Tongue (tissue), 2 donors: Measurements from ENCODE around the gene ZBP1. TPM values are rescaled to one million over a fixed set of nuclear protein-coding genes. Genes with fewer than 3 reads are reported as not detected.
A peak's percentile ranks its signal among the peaks of the same experiment; 100 is the strongest.

Source experiments
- DNase-seq: peaks from one replicate; pipeline ENCODE4 v3.0.0-alpha.2; 2015
- total RNA-seq: library from RNA; depleted of rRNA; stranded (reverse); fragments of >200 nt; gene quantifications from one replicate; pipeline ENCODE4 v1.2.3, GENCODE V29; 2014

Gene ZBP1
- total RNA-seq, 1 donor from 2014 or later: 0.10 TPM

DNA sequence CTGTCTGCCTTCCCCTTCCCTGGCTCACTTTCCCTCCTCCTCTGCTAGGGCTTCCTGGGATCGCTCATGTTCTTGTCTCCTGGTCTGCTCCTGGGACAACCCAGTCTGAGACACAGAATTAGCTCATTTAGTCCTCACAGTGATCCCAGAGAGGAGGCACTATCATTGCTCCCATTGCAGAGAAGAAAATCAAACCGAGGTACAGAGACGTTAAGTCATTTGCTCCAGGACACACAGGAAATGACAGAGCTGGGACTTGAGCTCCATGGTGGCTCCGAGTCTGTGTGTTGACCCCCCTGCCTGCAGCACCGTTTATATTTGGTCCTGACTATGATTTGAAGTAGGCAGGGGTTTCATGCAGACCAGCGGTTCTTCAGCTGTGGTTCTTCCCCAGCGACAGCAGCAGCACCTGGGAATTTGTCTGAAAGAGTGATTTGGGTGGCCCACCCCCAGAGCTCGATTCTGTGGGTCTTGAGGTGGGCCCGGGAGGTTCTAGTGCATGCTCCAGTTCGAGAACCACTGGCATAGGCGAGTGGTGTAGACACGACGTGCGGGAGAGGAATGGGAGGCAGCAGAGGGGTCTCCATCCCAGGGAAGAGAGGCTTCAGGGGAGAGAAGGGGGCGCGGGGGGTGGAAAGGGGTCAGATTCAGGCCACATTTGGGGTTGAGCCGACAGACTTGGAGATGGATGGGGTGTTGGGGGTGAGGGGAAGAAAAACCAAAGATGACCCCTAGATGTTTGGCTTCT, 34.6 kb downstream of the ZBP1 start:
- no peak for DNase-seq

DNA sequence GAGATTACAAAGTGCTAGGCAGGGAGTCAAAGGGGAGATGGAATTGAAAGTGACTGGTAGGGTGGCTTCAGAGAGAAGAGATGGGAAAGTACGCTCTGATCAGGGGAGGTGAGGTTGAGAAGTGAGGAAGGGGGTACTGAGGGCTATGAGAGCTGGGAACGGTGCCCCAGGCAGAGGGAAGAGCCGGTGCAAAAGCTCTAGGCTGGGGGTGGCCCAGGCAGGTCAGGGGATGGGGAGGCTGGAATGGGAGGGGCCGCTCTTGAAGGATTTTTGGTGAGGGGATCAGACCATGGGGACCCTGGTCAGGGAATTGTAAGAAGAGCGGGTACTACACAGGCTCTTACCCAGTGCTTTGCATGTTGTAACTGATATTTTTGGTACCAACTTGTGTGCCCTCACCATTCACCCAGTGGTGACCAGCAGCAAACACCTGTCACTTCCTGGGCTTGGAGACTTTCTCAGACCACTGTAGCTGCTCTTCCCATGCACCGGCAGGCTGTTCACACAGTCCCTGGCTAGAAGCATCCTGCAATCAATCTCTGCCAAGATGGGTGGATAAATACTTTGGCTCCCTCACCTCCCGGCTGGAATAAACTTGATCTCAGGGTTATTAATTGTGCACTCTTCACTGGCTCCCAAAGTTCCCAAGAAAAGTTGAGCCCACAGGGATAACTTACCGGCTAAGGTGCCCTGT, 35.3 kb downstream of the ZBP1 start:
- DNase-seq: peak; percentile 66

DNA sequence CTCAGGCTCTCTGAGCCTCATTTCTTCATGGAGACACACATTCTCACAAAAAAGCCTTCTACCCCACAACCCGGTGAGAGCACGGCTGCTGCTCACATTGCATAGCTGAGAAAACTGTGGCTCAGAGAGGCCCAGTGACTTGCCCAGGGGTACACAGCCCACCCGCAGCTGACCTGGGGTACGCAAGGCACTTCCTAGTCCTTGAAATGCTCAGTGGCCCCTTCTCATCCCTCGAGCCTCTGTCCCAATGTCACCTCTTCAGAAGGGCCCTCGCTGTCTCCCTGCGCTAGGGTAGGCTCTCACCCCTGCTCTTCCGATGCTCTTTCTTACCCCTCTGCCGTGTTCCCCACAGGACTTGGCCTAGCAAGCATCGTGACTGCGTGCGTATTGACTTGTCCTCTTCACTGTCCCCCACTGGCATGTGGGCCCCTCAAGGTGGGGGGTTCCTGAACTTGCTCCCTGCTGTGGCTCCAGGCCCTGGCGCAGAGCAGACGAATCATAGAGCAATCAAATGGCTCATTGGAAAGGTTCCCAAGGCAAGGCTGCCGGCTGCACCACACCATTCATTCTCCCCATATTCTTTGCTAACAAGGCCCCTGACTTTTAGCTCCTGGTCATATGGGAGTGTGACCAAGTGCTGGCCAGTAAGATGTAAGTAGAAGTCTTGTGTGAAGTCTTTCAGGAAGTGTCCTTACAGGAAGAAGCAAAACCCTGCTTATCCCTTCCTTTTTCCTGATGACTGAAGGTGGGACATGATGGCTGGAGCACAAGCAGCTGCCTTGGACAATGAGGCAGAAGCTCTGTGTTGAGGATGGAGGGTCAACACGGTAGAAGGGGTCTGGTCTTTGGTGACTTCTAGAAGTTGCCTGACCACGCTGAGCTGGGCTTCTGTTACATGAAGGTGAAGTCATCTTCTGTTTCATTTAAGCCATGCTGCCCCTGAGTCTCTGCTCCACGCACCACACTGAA, 36.7 kb downstream of the ZBP1 start:
- no peak for DNase-seq

DNA sequence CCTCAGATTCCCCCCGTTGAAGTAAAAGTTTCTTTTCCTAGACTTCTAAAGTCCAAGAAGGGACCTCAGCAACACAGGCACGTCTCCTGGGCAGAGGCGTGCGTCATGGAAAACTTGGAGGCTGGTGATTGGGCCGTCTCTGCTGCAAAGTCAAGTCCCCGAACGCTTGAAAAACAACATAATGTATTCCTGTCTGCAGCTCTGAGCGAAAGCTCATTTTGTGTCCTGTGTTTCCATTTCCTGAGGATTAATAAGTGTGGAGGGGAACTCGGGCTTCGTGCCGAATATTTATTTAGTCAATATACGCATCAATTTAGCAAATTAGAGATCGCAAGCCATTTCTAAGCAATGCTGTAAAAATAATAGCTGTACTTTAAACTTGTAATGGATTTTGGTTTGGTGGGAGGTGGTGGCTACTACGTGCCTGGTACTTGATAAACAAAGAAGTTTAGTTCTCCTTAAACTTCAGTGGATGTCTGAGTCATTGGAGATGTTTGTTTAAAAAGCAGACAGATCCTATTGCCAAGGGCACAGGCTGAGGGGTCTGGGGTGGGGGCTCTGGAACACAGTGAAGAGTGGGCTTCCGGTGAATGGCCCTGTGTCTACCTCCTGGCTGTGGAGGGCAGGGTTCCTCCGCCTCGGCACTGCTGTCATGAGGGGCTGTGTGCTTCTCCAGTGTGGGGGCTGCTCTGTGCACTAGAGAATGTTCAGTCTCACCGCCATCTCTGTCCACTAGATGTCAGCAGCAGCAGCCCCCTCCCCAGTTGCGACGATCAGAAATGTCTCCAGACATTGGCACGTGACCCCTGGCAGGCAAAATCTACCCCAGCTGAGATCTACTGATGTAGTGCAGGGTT, 37.6 kb downstream of the ZBP1 start:
- DNase-seq: peak; percentile 88

DNA sequence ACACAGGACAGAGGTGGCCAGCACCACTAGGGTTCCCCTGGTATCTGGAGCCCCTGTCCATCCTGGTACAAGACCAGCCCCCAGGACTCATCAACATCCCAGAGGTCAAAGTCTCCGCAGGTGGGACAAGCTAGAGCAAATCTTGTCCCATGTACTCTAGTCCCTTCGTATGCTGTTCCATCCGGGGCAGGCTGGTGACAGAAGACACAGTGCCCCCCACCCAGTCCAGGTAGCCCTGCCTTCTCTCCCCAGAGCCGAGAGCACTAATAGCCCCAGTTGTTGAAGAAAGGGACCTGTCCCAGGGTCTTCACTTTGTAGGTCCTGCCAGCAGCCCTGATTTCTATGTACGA, 38.2 kb downstream of the ZBP1 start:
- no peak for DNase-seq

DNA sequence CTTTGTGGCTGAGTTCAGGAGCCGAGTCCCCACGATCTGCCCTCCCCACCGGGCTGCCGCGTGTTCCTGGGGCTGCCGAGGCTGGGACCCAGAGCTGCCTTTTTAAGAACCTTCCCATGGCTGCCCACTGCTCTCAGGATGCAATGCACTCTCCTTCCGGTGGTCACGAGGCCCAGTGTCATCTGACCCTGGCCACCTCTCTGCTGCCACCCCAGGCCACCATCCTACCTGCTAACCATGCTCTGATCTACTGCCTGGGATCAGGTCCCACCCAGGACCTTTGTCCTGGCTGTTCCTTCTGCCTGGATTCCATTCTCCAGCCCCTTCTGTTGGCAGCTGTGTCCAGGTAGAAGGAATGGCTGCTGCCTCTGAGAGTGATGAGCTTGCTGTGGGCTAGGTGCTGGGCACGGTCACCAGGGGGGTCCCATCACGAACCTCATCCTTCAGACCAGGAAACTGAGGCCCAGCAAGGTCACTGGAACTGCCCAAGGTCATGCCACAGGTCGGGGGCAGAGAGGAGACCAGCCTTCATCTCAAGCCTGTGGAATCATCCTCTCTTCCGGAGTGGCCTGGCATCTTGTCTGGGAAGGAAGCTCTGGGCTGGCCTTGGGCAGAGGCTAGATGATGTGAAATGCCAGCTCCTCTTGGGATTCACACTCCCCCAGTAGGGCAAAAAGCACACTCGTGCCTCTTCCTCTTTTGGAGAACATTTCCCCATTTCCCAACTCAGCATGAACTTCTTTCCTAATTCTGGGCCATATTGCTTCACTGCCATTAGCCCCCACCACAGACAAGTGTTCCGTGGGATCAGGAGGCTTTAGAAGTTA, 38.8 kb downstream of the ZBP1 start:
- DNase-seq: no peak

DNA sequence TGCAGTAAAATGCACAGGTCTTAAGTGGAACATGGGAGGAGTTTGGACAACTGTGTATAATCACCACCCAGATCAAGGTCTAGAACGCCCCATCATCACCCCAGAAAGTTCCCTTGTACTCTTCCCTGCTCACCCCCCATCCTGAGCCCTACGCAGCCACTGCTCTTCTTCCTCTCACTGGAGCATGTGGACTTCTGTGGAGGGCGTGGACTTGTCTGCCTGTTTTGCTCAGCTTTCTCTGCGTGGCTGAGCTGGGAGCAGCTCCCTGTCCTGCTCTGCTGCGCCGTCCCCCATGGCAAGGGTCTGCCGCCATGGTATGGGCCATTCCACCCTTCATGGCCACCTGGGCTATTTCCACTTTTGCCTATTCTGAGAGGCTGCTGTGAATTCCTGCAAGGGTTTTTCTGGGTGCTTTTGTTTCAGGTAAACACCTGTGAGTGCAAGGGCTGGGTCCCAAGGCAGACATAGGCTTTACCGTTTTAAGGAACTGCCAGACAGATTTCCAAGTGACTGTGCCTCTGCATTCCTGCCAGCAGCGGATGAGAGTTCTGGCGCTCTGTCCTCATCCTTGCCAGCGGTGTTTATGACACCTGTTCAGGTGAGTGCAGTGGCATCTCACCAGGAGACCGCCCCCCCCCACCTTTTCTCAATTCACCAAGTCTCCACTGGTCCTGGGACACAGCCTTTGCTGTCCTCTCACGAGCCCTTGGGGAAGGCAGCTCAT, 39.6 kb downstream of the ZBP1 start:
- DNase-seq: no peak

DNA sequence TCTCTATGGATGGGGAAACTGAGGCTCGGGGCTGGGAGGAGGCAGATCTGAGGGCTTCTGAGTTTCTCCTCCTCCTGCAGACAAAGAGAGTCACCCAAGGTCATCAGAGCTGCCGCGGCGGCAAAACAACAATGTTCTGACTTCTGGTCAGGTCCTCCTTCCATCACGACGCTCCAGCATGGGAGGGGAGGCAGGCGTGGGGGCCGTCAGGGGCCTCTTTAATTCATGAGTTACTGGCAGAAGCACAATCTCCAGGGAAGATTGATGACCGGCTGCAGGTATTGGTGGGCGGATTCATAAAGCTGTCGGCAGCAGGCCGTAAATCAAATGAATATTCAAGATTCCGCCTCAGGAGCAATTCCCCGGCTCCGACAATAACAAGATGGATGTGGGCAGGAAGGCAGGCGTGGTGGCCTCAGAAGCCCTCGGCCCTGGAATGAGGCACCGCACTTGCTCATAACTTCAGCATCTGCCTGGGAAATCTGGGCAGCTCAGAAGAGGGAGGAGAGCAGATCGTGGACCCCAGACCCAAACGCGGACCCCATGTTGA, 40.3 kb downstream of the ZBP1 start:
- DNase-seq: no peak

DNA sequence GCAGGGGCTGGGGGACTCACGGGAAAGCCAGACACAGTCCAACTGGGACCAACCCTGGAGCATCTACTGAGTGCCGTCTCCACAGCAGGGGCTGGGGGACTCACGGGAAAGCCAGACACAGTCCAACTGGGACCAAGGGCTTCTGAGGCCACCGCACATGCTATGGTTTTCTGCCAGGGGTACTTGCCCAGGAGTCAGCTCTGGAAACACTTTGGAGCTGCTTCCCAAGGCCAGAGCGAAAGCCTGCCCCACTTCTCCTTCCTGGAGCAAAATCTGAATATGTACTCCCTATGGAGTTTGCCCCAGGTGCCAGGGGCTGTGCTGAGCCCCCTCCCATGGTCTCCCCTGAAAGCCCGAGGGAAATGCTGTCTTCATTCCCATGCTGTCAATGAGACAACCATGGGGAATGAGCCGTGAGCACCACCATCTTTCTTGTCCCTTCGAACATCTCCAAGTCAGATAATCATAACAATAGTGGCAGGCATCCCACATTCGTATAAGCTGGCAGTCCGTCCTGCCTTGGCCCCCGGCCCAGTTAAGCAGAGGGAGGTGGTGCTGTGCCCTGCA, 40.8 kb downstream of the ZBP1 start:
- no peak for DNase-seq

DNA sequence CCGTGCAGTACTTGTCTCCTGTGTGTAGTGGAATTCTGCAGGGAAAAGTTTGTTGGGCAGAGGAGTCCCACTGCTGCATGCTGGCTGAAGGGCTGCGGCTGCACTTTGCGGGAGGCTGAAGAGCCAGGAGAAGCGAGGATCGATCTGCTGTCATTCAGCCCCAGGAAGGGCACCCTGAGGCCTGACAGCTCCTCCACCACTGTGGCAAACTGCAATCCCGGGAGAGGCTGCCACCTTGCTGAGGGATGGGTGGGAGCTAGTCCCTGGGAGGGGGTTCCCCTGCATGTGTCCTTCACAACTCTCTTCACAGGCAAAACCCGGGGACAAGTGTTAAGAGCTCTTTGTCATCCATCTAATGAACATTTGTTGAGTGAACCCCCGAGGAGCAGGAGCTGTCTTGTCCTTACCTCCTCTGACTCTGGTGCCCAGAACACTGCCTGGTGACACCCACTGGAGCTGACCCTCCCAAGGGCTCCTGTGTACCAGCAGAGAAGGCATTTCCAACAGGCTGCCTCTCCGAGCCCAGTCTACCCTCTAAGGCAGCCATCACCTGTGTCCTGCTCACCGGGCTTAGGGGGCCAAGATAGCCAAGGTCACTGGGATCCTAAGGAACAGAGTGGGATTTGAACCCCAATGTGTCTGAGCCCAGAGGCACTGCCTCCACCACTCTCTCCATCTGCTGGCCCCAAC, 41.6 kb downstream of the ZBP1 start:
- no peak for DNase-seq

DNA sequence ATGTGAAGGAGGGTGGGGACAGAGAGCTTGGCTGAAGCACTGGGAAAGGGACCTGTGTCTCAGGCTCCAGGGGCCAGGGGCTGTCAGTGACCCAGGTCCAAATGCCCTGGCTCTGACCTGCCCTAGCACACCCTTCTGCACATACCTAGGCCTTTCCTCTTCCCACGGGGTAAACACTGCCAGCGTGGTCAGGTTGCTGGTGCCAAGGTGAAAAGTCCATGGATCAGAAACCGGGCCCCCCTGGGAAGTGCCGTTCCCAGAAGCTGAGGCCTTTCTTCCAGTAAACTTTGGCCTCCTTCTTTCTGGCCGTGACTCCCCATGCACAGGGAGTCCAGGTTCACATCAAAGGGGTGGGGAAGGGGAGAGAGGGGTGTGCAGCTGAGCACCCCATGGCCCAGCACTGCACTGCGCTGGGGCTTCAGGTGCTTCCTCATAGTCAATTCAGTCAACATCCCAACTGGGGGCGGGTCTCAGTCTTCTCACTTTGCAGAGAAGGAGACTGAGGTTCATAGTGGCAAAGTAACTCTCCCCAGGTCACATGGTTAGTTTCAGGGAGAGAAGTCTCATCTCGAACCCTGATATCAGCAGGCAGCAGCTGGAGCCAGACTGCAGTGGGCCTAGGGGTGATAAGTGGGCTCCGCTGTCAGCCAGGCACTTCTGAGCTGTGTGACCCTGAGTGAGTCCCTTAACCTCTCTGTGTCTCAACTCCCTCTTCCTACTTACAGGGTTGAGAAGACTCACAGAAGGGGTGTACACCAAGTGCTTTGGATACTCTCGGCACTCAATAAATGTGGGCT, 42.3 kb downstream of the ZBP1 start:
- no peak for DNase-seq

DNA sequence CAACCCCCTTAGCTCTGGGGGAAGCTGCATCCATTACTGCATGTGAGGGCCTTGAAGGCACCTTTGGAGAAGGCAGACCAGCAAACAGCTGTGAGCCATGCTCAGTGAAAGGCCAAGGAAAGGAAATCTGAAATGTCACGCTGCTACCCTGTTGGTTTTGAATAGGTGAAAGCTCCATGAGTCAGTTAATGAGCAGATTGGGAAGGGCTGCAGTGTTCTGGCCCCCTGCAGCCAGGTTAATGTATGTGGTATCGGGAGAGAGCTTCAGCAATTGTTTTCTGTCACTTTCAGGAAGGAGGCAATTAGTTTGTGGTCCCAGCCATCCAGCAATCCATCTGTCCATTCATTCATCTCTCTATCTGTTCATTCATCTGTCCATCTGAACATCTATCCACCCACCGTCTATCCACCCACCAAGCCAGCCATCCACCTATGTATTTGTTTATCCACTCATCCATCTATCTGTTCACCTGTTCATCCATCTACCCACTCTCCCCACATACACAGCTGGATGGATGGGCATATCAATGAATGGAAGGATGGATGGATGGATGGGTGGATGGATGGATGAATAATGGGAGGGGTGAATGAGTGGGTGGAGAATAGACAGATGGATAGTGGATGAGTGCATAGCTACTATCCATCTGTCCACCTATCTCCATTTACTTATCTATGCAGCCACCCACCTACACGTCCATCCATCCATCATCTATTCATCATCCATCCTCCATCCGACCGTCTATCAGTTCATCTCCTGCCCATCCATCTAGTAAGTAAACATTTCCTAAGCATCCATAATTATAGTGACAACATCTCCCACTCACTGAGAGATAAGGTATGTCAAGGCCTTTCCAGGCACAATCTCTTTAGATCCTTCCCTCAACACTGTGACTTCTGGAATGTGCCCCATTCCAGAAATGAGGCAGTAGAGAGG, 43.3 kb downstream of the ZBP1 start:
- no peak for DNase-seq

DNA sequence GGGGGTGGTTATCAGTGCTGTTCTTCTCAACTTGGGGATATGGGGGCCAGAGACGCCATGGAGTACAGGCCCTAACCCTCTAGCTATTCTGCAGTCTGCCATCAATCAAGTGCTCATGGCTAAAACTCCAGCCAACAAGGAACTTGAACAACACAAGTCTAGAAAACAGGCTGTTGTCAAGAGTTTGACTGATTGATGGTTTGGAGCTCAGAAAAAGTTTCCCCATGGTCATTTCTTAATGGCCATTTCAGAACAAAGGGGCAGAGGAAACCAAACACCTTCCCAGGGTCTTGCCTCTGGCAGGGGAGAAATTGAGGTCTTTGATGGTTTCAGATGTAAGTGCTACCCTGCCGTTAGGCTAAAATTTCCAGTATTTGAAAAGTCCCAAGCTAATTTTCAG, 44.2 kb downstream of the ZBP1 start:
- no peak for DNase-seq

DNA sequence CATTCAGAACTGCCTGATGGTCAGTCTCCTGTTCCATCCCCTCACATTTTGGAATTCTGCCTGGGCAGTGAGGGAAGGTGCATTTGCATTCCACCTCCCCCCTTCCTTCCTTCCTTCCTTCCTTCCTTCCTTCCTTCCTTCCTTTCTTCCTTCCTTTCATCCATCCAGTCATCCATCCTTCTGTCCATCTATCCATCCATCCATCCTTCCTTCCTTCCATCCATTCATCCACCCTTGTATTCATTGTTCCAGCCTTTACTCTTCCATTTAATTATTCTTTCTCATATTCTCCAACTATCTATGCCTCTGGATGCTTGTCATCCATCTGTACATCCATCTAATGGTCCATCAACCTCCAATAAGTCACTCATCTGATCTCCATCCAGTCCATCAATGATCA, 45.3 kb downstream of the ZBP1 start:
- DNase-seq: no peak

DNA sequence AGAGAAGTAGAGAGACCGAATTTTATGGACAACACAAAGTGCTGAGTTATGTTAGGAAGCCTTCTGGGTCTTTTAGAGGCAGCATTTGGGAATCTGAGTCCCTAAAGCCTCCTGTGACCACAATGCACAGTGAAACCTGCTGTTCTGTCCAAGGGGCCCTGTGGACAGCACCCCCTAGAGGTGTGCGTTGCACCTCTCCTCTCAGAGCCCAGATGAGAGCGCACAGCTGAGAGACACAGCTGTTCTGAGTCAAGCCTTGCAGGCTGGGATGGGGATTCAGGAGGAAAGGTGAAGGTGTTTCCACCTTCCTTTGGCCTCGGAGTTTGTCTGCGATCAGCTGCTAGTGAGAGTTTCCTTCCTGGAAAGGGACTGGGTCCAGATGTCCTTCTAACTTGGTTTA, 46.3 kb downstream of the ZBP1 start:
- DNase-seq: no peak

DNA sequence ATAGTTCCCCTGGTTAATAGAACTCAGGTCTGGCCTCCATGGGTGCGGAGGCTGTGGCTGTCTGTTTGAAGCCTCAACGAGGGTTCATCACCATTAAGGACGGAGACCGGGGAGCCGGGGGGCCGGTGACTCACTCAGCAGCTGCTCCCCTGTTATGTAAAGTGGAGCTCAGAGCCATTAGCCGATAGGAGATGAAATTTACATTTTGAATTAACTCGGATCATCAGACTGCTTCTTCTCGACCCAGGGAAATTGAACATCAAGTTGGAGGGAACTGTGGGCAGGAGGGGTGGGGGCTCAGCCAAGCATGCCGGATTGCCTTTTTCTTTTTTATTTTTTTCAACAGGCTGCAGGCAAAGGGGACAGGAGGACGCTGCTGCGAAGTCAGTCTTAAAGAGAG, 47.0 kb downstream of the ZBP1 start:
- DNase-seq: no peak
